ENCODE results near the gene RALGDS.
"Not testable (repeated sequence)": the region's sequence is repeated elsewhere in the genome, so short reads cannot be mapped to it uniquely, and the experiment has no call there.

- not testable (repeated sequence) for TF ChIP-seq CTCF, EP300, POLR2A (IDR thresholded peaks at IDR 0.05)
Observed at GRCh38 chr9:133062569-133062968, 58.5 kb downstream of the RALGDS start.

Data from gastroesophageal sphincter (tissue), 3 donors.